ENCODE measurements around the gene FCN3.
A peak's percentile ranks its signal among the peaks of the same experiment; 100 is the strongest.
"Not testable (repeated sequence)": the region's sequence is repeated elsewhere in the genome, so short reads cannot be mapped to it uniquely, and the experiment has no call there.

Gene FCN3

DNA sequence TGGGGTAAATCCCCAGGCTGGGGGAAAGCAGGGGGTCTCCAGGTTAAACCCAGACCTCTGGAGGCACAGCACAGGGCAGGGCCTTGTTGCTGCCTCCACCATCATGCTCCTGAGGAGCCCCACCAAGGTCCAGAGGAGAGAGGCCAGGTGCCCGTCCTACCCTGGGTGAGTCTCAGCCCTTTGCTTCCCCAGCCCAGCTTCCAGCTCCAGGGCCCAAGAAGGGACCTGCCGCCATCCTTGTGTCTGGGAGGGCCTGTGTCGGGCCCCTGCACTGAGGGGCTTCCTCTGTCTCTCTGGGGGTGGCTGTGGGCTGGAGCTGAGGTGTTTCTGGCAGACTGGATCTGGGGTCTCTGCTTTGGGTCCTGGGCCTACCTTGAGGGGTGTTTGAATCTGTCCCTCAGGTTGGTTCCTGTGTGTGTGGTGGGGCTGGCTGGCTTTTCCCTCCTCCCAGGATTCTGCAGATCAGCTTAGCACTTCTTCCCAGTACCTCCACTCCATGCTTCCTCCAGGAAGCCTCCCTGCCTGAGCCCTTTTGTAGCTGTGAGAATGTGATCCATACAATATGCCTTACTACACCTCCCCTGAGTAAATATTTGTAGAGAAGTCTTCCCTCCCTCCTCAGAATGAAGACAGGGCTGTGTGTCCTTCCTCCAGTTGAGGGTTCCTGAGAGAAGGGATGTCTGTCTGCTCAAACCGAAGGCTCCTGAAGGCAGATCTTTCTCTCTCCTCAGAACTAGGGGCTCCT, 24.0 kb upstream of the FCN3 start:
- DNase-seq: no peak

DNA sequence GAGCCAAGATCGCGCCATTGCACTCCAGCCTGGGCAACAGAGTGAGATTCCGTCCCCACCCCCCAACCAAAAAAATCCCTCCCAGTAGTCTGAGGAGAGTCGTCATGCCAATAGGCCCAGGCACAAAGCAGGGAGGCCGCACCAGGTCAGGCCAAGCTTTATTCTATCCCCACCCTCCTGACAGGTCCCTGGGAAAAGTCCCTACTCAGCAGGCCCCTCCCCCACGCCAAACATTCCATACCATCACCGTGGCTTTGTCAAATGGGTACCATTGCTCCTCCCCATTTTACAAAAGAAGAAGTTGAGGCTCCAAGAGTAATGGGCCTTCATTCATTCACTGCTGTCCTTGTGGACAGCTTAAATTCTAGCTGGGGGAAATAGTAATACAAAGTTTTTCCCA, 23.1 kb upstream of the FCN3 start:
- no peak for DNase-seq

DNA sequence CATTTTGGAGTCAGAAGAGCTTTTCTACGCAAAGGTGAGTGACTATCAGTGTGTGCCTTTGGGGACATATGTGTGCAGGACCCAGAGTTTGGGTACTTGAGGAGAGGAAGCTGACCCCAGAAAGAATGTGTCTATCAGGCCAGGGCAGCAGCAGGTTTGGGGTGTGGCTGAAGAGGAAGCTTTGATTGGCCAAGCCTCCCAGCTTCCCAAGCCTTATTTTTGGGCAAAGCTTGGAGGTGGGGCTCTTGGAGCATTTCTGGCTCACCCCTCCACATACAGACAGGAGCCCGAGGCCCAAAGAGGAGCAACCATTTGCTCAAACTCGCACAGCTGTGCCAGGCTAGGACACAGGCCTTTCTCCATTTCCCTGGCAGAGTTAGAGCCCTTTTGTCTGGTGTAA, 22.5 kb upstream of the FCN3 start:
- no peak for DNase-seq

DNA sequence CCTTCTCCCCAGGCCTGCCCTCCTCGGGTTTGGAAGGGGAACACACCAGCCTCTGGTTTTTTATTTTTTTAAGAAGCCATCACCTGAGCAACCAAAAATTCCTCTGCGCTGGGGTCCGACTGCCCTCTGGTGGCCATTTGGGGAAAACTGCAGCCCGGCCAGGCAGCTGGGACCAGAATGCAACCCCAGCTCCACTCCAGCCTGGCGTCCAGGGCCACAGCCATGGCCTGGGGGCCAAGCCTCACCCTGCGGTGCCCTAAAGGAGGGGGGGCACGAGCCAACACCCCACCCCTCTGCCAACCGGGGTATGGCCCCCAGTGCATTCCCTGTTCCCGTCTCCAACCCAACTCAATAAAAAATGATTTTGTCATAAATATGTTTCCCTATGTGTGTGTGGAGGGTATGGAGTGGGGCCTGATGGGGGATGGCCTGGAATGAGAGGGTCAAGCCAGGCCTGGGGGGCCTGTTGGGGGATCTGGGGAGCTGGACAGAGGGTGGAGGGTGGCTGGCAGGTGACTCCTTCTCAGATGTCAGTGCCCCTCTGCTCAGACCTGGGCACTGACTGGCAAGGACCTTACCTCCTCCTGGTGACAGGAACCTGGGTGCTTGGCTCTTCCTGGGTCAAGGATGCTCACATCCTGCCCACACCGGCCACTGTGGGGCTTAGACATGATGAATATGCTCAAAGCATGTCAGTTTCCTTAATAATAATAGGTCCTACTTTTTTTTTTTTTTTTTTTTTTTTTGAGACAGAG, 21.0 kb upstream of the FCN3 start:
- peak; percentile 48 for DNase-seq

DNA sequence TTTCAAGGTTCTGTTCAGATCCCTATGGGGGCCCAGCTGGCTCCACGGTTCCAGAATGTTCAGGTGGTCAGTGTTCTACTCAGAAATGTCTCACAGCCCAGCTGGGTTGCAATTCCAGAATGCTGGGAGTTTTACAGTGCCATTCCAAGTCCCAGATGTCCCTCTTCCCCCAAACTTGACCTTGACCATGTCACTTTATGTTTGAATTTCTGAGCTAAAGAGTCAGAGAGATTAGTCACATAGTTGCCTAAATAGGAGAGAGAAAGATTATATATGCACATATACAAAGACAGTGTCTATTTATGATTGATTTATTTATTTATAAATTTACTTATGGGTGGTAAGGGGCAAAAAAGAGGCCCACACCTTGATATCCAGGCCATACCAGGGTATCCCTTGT, 20.3 kb upstream of the FCN3 start:
- no peak for DNase-seq

DNA sequence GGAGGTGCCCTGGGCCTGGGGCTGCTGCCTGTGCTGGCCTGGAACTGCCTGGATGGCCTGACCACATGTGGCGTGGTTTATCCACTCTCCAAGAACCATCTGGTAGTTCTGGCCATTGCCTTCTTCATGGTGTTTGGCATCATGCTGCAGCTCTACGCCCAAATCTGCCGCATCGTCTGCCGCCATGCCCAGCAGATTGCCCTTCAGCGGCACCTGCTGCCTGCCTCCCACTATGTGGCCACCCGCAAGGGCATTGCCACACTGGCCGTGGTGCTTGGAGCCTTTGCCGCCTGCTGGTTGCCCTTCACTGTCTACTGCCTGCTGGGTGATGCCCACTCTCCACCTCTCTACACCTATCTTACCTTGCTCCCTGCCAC, 19.6 kb upstream of the FCN3 start:
- DNase-seq: no peak

DNA sequence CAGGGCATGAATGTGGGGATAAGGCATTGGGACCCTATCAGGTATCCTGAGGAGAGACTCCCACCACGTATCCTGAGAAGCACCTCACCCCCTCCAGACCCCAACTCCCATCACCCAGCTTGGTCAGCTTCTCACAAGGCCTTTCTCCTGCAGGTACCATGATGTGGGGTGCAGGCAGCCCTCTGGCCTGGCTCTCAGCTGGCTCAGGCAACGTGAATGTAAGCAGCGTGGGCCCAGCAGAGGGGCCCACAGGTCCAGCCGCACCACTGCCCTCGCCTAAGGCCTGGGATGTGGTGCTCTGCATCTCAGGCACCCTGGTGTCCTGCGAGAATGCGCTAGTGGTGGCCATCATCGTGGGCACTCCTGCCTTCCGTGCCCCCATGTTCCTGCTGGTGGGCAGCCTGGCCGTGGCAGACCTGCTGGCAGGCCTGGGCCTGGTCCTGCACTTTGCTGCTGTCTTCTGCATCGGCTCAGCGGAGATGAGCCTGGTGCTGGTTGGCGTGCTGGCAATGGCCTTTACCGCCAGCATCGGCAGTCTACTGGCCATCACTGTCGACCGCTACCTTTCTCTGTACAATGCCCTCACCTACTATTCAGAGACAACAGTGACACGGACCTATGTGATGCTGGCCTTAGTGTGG, 19.1 kb upstream of the FCN3 start:
- no peak for DNase-seq

DNA sequence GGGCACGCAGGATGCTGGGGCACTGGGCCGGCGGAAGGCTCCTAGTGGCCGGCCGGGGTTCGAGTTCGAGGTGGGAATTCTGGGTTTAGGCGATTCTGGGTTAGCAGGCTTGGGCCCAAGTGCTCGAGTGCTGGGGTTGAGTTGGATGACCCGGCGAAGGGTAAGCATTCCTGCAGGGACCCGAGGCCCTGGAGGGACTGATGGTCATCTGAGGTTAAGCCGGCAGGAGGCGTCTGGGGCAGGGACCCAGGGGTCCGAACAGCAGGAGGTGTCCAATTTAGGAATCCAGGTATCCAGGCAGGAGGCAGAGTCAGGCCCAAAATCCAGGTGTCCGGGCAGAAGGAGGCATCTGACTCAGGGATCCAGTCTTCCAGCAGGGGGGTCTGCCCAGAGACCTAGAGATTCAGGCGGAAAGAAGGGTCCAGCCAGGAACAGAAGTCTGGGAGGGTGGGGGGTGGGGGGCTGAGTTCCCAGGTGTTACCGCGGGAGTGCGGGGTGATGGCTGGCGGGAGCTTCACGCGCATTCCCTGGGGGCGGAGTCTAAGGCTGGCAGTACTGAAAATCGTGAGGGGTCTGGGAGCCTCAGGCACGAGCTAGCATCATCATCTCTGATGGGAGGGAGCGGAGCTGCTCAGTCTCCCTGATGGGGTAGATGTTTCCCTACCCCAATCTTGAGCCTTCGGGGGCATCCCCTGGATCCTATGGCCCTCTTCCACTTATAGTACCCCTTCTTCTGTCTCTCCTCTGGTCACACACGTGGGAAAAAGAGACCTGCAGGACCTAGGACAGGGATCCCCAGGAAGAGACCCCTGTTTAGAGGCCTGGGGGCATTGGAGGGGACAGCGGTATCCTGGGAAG, 18.4 kb upstream of the FCN3 start:
- DNase-seq: no peak

DNA sequence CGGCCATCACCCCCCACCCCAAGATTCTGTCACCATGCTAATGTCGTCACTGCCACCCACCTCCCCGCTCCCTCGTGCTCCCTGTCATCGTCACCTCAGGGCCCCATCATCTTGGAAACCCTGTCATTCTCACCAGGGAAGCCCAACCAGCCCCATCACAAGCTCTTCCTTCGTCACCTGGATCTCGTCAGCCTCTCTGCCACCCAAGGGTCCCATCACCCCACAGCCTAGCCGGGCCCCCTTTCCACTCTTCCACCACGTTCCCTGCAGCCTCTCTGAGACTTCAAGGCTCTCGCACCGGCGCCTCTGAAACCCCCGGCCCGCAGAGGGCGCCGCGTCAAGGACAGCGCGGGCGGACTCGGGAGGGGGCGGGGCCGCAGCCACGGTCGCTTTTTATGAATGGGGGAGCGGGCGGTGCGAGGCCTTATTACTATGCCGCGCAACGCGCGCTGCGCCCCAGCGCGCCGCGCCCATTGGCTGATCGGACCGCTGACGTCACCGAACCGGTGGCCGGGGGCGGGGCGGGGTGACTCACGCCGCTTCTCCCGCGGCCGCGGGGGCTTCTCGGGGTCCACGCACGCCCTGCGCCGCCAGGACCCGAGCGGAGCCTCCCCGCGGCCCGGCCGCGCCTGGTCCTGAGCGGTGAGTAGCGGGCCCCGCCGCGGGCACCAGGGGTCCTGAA, 17.6 kb upstream of the FCN3 start, which contains the start of gene GPR3:
Gene GPR3 (plus strand): TSS at position 527 of the 682 bp plus-strand sequence. CDS start 1,177 bp downstream, outside the sequence.
- peak; percentile 95 for DNase-seq

DNA sequence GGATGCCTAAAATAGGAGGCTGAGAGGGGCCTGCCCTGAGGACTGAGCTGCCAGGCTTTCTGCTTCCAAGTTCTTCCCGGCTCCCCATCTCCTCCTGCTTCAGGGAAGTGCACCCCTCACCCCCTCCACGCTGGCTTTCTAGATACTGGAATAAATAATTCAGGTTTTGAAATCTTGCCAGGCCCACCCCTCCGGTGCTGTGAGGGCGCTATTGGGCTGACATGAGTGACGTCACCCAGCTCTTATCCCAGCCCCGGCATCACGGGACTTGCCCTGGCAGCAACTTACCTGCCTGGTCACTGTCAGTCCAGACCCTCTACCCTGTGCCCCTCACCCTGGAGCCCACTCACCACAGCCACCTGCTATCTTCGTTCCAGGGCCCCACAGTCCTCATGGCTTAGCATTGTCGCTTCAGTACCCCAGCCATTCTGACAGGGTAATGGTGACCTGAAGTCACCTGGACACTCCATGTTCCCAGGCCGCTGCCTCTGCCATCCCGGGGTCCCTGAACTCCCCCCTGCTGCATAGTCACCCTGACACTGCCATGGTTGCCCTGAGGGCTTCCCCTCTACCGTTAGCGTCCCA, 17.0 kb upstream of the FCN3 start:
- DNase-seq: peak; percentile 69

DNA sequence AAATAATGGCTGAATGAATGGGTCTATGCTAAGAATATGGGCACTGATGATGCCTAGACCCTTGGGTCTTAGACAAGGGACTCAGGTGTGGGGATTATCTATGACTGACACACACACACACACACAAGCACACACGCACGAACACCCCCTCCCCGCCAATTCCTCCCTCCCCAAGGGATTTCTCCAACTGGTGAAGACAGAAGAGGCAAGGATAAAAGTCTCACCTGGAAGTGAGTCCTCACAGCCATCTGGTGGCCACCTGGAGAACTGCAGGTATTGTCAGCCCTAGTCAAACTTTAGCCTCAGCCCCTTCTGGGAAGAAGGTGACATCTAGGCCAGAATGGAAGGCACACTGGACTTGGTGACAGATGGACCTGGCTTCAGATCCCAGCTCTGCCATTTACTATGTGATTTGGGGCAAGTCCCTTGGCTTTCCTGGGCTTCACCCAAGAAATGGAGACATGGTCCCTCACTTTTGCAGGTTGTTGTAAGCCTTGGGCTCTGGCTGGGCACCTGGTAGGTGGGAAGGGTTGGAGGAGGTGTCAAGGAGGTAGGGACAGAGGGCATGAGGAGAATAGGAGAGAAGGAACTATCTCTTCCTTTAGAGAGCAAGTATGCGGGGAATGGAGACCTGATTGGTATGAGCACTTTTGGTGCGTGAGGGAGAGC, 13.8 kb upstream of the FCN3 start:
- DNase-seq: peak; percentile 37

DNA sequence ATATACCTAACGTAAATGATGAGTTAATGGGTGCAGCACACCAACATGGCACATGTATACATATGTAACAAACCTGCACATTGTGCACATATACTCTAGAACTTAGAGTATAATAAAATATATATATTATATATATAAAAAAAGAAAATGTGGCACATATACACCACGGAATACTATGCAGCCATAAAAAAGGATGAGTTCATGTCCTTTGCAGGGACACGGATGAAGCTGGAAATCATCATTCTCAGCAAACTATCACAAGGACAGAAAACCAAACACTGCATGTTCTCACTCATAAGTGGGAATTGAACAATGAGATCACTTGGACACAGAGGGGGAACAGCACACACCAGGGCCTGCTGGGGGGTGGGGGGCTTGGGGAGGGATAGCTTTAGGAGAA, 10.2 kb upstream of the FCN3 start:
- not testable (repeated sequence) for DNase-seq

DNA sequence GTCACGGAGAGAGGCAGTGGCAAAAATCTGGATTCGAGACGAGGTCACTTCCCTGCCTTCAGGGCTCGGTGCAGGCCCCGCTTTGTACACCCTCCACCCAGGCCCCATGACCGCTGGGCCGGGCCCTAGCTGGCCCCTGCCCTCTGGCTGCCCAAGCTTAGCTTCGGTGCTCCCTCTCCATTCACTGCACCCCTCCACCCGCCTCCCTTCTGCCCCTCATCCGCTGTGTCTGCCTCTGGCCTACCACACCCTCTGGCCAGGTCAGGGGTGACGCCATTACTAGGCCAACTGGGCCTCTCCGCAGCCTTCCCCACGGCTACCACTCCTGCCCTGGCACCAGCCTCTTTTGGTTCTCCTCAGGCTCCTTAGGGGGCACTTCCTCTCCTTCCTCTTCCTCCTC, 9.0 kb upstream of the FCN3 start:
- no peak for DNase-seq

DNA sequence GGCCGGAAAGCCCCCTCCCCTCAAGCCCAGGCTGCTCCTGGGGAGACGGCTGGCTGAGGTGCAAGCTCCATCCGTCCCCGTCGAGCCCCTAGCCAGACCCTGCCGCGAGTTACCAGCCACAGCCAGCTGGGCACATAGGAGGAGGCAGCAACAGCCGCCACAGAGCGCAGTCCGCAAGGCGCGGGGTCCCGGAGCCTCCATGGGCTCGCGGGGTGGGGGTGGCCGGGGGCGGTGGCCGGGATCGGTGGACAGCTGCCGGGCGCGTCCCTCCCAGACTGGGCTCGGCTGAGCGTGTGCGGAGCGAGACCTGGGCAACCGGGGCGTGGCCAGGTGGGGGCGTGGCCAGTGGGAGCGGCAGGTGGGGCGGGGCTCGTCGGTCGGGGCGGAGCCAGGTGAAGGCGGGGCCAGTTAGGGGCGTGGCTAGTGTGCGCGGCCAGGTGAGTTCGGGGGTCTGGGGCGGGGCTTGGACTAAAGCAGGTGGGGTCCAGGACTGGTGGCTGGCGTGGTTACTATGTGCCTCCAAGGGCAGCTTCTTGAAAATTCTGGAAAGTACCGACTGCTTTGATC, 8.5 kb upstream of the FCN3 start, which contains the start of gene CD164L2:
Gene CD164L2 (minus strand): TSS at position 295 of the 567 bp plus-strand sequence. CDS start 94 bp downstream, at position 201.
- no peak for DNase-seq

DNA sequence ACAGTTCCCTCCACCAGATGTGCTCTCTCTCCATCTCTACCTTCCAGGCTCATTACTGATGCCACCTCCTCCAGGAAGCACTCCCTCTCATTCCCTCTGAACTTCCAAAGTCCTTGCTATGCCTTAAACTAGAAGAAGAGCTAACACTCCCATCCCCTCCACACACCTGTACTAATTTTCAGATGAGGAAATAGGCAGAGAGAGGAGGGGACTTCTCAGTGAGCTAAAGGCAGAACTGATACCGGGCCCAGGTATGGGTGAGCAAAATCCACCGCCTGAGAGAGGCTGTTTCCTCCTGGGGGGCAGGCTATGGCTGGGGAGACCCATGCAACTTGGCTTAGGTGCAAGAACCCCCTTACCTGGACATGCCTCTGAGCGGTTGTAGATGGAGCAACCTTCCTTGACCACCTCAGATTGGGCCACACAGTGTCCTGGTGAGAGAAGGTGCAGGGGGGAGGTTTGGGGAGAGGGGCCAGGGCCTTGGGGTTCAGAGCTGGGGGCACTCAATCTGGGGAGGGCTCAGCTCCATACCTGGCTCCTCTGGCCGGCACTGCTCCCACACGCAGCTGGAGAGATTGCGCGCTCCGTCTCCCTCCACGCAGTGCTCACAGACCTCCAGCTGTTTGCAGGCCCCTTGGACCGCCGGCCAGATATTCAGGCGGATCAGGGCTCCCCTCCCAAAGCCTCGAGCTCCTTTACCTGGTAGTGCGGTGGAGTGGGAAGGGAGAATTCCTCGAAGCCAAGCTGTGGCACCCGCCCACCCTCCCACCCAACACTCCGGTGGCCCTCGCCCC, 7.5 kb upstream of the FCN3 start:
- DNase-seq: no peak

DNA sequence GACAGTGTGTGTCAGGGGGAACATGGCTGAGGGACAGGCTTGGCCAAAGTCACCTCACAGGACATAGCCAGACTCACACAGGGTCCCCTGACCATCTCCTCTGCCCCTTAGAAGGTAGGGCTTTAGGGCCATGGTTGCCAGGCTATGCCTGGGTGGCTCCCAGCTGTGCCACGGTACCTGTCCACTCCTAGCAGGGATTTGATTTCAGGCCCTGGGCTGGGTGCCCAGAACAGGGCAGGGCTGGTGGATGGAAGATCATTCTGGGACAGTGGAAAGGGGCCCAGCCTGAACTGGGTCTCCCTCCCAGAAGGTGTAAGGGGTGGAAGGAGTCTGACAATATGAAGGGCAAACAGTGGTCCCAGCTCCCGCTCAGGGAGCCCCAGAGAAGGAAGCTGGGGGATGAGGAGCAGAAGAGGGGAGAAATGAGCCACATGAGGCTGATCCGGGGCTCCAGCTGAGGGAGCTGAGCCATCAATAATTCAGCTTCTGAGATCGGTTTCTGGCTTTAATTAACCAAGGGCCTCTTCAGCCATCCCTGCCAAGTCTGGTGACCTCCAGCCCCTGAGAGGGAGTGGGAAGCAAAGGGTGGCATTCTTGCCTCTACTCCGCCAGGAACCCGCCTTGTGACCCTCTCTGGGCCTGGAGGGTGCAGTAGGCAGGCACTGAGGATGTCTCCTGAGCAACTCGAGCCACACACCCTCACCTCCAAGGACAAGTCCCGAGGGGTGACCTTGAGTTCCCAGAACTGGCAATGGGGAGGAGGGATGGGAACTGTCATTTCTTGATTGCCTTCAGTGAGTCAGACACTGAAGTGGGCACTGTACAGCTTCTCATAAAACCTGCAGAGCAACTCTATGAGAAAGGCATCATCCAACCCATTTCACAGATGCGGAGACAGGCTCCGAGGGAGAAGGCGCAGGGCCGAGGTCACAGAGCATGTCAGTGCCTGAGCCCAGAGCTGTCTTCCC, 6.4 kb upstream of the FCN3 start:
- no peak for DNase-seq

DNA sequence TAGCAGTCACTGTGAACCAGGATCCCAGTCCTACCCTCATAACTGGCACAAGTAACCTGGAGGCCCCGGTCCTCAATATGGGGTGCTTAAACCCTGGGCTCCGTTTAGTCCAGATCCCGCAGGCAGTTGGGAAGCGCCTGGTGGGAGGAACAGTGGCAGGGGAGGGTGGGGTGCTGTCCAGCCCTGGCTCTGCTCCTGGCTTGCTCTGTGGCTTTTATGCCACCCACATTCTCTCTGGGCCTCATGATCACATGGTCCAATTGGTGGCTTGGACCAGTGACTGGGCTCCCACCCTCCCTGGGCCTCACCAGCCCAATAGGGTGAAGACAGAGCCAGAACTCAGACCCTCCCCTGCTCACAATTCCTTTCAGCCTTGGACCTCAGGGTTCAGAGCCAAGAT, 5.6 kb upstream of the FCN3 start:
- no peak for DNase-seq

DNA sequence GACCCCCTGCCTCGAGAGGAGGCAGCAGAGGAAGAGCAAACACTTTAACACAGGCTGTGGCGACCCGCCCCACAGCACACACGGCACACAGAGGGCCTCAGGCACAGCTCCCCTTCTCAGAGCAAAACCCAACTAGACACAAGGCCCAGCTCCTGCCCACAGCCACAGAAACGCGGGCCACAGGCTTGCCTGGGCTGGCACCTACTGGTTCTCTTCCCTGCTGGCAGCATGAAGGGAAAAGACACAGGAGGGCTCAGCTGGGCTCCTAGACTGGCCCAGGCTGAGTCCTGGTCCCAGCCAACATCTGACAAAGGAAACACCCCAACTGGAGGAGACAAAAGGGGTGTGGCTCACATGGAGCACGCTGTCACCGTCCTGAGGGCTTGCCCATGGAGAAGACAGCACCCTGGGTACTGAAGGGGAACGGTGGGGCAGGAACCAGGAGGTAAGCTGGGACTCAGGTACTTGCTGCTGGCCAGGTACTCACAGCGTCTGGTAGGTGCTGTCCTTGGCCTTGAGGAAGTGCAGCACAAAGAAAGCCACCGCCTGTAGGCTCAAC, 5.0 kb upstream of the FCN3 start:
- no peak for DNase-seq
